ENCODE results near the gene EIF5AL1. TPM values are rescaled to one million over a fixed set of nuclear protein-coding genes. Genes with fewer than 3 reads are reported as not detected.

EIF5AL1 gene
- total RNA-seq, 1 experiment from 2014 or later = 0.39 TPM

DNA sequence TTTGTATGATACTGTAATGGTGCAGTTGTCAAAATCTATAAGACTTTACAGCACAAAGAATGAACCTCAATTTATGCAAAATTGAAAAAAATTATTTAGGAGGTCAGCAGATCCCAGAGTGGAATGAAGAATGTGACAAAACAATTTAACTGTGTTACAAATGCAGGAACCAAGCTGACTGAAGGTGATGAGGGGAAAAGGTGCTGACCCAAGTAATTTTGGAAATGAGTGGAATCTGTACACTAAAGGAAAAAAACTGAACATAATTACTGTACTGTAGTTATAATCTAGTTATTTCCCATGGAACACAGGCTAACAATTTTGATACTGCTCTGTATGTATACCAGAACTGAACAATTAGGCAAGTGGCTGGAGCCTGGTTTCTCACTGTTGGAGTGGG, 35.7 kb upstream of the EIF5AL1 start:
- H3K4me1 ChIP-seq (ENCODE audit: insufficient read depth, low read length) = no peaks in the 10 kb centered on the region
- no peak overlapping the region for H3K27ac Mint-ChIP-seq

More for the DNA sequence above, 35.7 kb upstream of the EIF5AL1 start:
- H2BK12ac ChIP-seq (ENCODE audit: insufficient read length, low read depth, low read length) = no peak overlapping the region
- no peak overlapping the region for H2AFZ ChIP-seq (ENCODE audit: low read length)
- H2BK5ac ChIP-seq (ENCODE audit: insufficient read length, low read length) = no peak overlapping the region
- H3K27me3 ChIP-seq (ENCODE audit: insufficient read depth, low read length) = no peaks in the 10 kb centered on the region
- no peaks in the 10 kb centered on the region for H3K9me3 ChIP-seq (ENCODE audit: control insufficient read depth, low read depth, low read length)
- Mint-ChIP-seq H3K4me1 (peaks cover 8 to 11% of the 10 kb centered on the region in 2 experiments), H3K36me3 (ENCODE audit: insufficient read depth in 1 of 3, low read depth in 3 of 3) (no peaks in the 10 kb centered on the region), H3K27me3 (ENCODE audit: low read depth) (peaks cover 27% of the 10 kb centered on the region), H3K4me3 (no peak overlapping the region), H3K9me3 (peaks cover 0 to 4% of the 10 kb centered on the region in 2 experiments; a peak in 1 of 5 replicates)
- H4K8ac ChIP-seq (replicated peaks; ENCODE audit: insufficient read length, low read depth, low read length) = no peak overlapping the region
- no peak overlapping the region for H3K4me2 ChIP-seq (ENCODE audit: insufficient read depth, insufficient read length, low read length)
- no peaks in the 10 kb centered on the region for H3K79me2 ChIP-seq (ENCODE audit: insufficient read depth, low read length)
- H3K79me1 ChIP-seq (ENCODE audit: insufficient read depth, low read depth, low read length, poor library complexity, severe bottlenecking) = no peaks in the 10 kb centered on the region
- no peak overlapping the region for H3T11ph ChIP-seq (ENCODE audit: low read length)
- H4K91ac ChIP-seq (ENCODE audit: insufficient read length, low read depth, low read length) = no peak overlapping the region
- H3K4ac ChIP-seq (ENCODE audit: low read depth, low read length) = no peak overlapping the region
- no peak overlapping the region for H2AK5ac ChIP-seq (ENCODE audit: insufficient read length, low read length)
- H4K20me1 ChIP-seq (ENCODE audit: control insufficient read depth, insufficient read depth, insufficient read length) = no peaks in the 10 kb centered on the region
- H2BK15ac ChIP-seq (ENCODE audit: low read depth, low read length) = no peak overlapping the region
- no peak overlapping the region for H3K18ac ChIP-seq (ENCODE audit: insufficient read length, low read depth, low read length)
- DNase-seq = no peak
- no peak overlapping the region for H3K23ac ChIP-seq (ENCODE audit: insufficient read length, low read depth, low read length)
- H3K14ac ChIP-seq (ENCODE audit: insufficient read depth, low read length) = no peak overlapping the region
- H3K23me2 ChIP-seq (ENCODE audit: insufficient read length, low read depth, low read length, poor library complexity, severe bottlenecking) = no peaks in the 10 kb centered on the region
- TF ChIP-seq, protein P1, sequence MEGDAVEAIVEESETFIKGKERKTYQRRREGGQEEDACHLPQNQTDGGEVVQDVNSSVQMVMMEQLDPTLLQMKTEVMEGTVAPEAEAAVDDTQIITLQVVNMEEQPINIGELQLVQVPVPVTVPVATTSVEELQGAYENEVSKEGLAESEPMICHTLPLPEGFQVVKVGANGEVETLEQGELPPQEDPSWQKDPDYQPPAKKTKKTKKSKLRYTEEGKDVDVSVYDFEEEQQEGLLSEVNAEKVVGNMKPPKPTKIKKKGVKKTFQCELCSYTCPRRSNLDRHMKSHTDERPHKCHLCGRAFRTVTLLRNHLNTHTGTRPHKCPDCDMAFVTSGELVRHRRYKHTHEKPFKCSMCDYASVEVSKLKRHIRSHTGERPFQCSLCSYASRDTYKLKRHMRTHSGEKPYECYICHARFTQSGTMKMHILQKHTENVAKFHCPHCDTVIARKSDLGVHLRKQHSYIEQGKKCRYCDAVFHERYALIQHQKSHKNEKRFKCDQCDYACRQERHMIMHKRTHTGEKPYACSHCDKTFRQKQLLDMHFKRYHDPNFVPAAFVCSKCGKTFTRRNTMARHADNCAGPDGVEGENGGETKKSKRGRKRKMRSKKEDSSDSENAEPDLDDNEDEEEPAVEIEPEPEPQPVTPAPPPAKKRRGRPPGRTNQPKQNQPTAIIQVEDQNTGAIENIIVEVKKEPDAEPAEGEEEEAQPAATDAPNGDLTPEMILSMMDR (conservative IDR thresholded peaks at IDR 0.05) = no peak
- H3K56ac ChIP-seq (ENCODE audit: insufficient read length, low read depth, low read length) = no peak overlapping the region
- H2BK20ac ChIP-seq (ENCODE audit: low read depth, low read length, poor library complexity, severe bottlenecking) = no peak overlapping the region
- H4K5ac ChIP-seq (ENCODE audit: insufficient read length, low read depth, low read length) = no peak overlapping the region
- no peak overlapping the region for H2BK120ac ChIP-seq (ENCODE audit: low read depth, low read length, poor library complexity, severe bottlenecking)
- no peak overlapping the region for H3K27ac ChIP-seq (ENCODE audit: insufficient read length, low read depth, low read length)
- H3K9ac ChIP-seq (ENCODE audit: extremely low read depth, insufficient read length, low read length) = no peak overlapping the region
